ENCODE measurements around the gene PNPT1. TPM values are rescaled to one million over a fixed set of nuclear protein-coding genes. Genes with fewer than 3 reads are reported as not detected.

The PNPT1 gene
- total and polyA plus RNA-seq, 3 experiments from 2014 or later = 24.3 to 74.9 (median 60.2) TPM

DNA sequence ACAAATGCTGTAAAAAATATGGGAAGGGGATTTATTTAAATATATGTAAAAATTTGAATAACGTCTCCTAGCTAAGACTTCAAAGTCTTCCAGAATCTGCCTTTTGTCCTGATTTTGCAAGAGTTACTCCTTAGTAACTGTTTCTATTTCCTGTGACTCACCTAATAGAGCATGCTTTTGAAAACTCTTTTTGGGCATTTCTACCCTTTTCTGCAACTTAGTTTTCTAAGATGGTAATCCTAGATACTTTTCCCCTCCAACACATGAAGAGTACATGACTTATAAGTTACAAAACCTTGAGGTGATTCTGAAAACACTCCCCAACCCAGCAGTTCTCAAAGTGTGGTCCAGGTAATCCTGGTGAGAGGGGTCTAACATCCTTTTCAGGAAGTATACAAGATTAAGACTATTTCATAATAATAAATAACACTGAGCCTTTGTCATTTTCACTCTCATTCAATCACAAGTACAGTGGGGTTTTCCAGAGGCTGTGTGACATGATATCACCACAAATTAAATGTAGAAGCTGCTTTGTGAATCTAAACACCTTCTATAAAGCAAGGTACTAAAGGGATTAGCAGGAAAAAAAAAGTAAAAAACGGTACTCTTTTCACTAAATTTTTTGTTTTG lies 108.1 kb downstream of the PNPT1 start:
- POLR2A ChIA-PET = no interaction called here
- Mint-ChIP-seq H3K9me3 (no peaks in the 10 kb centered on the region), H3K36me3 (peaks cover 4 to 72% (median 12%) of the 10 kb centered on the region in 3 donors)

More for the DNA sequence above, 108.1 kb downstream of the PNPT1 start:
- H3K27me3 ChIP-seq (ENCODE audit: insufficient read depth, low read length, poor library complexity, severe bottlenecking) = no peaks in the 10 kb centered on the region
- H3K4me3 ChIP-seq (ENCODE audit: low read length) = no peak overlapping the region
- H3K27ac ChIP-seq (ENCODE audit: low read depth, low read length) = no peak overlapping the region
- Mint-ChIP-seq H3K27ac (peak overlapping the region in 2 of 8 donors; percentile 40 to 71), H3K4me1 (peaks cover 30 to 66% (median 50%) of the 10 kb centered on the region in 3 donors), H3K27me3 (no peaks in the 10 kb centered on the region), H3K4me3 (no peak overlapping the region)
- CTCF ChIA-PET = no interaction called here
- no peaks in the 10 kb centered on the region for H3K9me3 ChIP-seq (ENCODE audit: low read length)
- DNase-seq = no peak
- no peaks in the 10 kb centered on the region for H3K4me1 ChIP-seq (ENCODE audit: insufficient read depth, low read length)
- peaks cover 13% of the 10 kb centered on the region for H3K36me3 ChIP-seq (ENCODE audit: insufficient read depth, low read length)

Other genes with a start within 250 kb of the PNPT1 start
- gene CFAP36, start 174.1 kb downstream of the PNPT1 start, total RNA-seq = 10 to 100 TPM; 27.6 TPM
- 30.9 TPM for gene CFAP36, start 174.1 kb downstream of the PNPT1 start, polyA plus RNA-seq
- gene PPP4R3B, start 76.2 kb downstream of the PNPT1 start, total RNA-seq = 10 to 100 TPM; 83.0 to 94.0 TPM
- 87.4 TPM for gene PPP4R3B, start 76.2 kb downstream of the PNPT1 start, polyA plus RNA-seq
- gene EFEMP1, start 229.9 kb upstream of the PNPT1 start, total RNA-seq = not detected
- not detected for gene EFEMP1, start 229.9 kb upstream of the PNPT1 start, polyA plus RNA-seq

All from CD8-positive, alpha-beta memory T cell (primary cell).